H9 (cell line): Measurements from ENCODE around the gene SMC5. TPM values are rescaled to one million over a fixed set of nuclear protein-coding genes. Genes with fewer than 3 reads are reported as not detected.

Experiments
- DNase-seq: peaks from one replicate; pipeline ENCODE4 v3.0.0-alpha.2; 2017
- H2AFZ ChIP-seq: one replicate; pipeline ENCODE4 v1.6.1; 2013; ENCODE audit warnings: mild to moderate bottlenecking, low read length, control low read depth, moderate library complexity
- H2AK5ac ChIP-seq: 2 replicates; pipeline ENCODE4 v1.6.1; 2013; ENCODE audit warnings: low read length, control low read depth, mixed read lengths; ENCODE audit not compliant: insufficient read length
- H2BK120ac ChIP-seq: one replicate; pipeline ENCODE4 v1.6.1; 2013; ENCODE audit warnings: low read depth, mild to moderate bottlenecking, low read length, control low read depth, inconsistent platforms; ENCODE audit not compliant: poor library complexity, severe bottlenecking
- H2BK12ac ChIP-seq: 2 replicates; pipeline ENCODE4 v1.6.1; 2013; ENCODE audit warnings: low read length, control low read depth, mixed read lengths, low read depth; ENCODE audit not compliant: insufficient read length
- H2BK15ac ChIP-seq: 2 replicates; pipeline ENCODE4 v1.6.1; 2013; ENCODE audit warnings: low read depth, low read length, control low read depth
- H2BK20ac ChIP-seq: one replicate; pipeline ENCODE4 v1.6.1; 2013; ENCODE audit warnings: low read depth, mild to moderate bottlenecking, low read length, control low read depth, inconsistent platforms; ENCODE audit not compliant: poor library complexity, severe bottlenecking
- H2BK5ac ChIP-seq: 2 replicates; pipeline ENCODE4 v1.6.1; 2013; ENCODE audit warnings: low read length, control low read depth, mixed read lengths; ENCODE audit not compliant: insufficient read length
- H3K14ac ChIP-seq: 2 replicates; pipeline ENCODE4 v1.6.1; 2013; ENCODE audit warnings: low read length, control low read depth; ENCODE audit not compliant: insufficient read depth
- H3K18ac ChIP-seq: 2 replicates; pipeline ENCODE4 v1.6.1; 2013; ENCODE audit warnings: low read depth, mild to moderate bottlenecking, mixed read lengths, low read length, control low read depth; ENCODE audit not compliant: insufficient read length
- H3K23ac ChIP-seq: 2 replicates; pipeline ENCODE4 v1.6.1; 2013; ENCODE audit warnings: low read length, control low read depth, mixed read lengths, low read depth; ENCODE audit not compliant: insufficient read length
- H3K23me2 ChIP-seq: 2 replicates; pipeline ENCODE4 v1.6.1; 2013; ENCODE audit warnings: low read depth, mild to moderate bottlenecking, mixed read lengths, low read length, control low read depth; ENCODE audit not compliant: insufficient read length, poor library complexity, severe bottlenecking
- H3K27ac ChIP-seq: 2 replicates; pipeline ENCODE4 v1.5.1; 2013; ENCODE audit warnings: low read length, control low read depth, mixed read lengths, low read depth; ENCODE audit not compliant: insufficient read length
- H3K27me3 ChIP-seq: 2 replicates; pipeline ENCODE4 v1.6.1; 2013; ENCODE audit warnings: low read length, control low read depth, inconsistent platforms; ENCODE audit not compliant: insufficient read depth
- H3K4ac ChIP-seq: 2 replicates; pipeline ENCODE4 v1.6.1; 2013; ENCODE audit warnings: low read depth, mild to moderate bottlenecking, control low read depth, inconsistent platforms, low read length, moderate library complexity
- H3K4me1 ChIP-seq: 2 replicates; pipeline ENCODE4 v1.6.1; 2013; ENCODE audit warnings: low read length, control low read depth, inconsistent platforms; ENCODE audit not compliant: insufficient read depth
- H3K4me2 ChIP-seq: 2 replicates; pipeline ENCODE4 v1.6.1; 2013; ENCODE audit warnings: low read length, control low read depth, mixed read lengths; ENCODE audit not compliant: insufficient read length, insufficient read depth
- H3K56ac ChIP-seq: 2 replicates; pipeline ENCODE4 v1.6.1; 2013; ENCODE audit warnings: low read depth, mild to moderate bottlenecking, mixed read lengths, low read length, control low read depth; ENCODE audit not compliant: insufficient read length
- H3K79me1 ChIP-seq: 2 replicates; pipeline ENCODE4 v1.6.1; 2013; ENCODE audit warnings: low read depth, mild to moderate bottlenecking, moderate library complexity, low read length, control low read depth, inconsistent platforms; ENCODE audit not compliant: insufficient read depth, poor library complexity, severe bottlenecking
- H3K79me2 ChIP-seq: 2 replicates; pipeline ENCODE4 v1.6.1; 2013; ENCODE audit warnings: low read length, control low read depth, inconsistent platforms; ENCODE audit not compliant: insufficient read depth
- H3K9ac ChIP-seq: 2 replicates; pipeline ENCODE4 v1.6.1; 2013; ENCODE audit warnings: low read length, control low read depth, mixed read lengths; ENCODE audit not compliant: insufficient read length; ENCODE audit errors: extremely low read depth
- H3K9me3 ChIP-seq: one replicate; pipeline ENCODE4 v1.6.1; 2013; ENCODE audit warnings: low read depth, low read length, inconsistent platforms; ENCODE audit not compliant: control insufficient read depth
- H3T11ph ChIP-seq: one replicate; pipeline ENCODE4 v1.6.1; 2013; ENCODE audit warnings: mild to moderate bottlenecking, low read length, control low read depth, inconsistent platforms
- H4K20me1 ChIP-seq: one replicate; pipeline ENCODE4 v1.6.1; 2013; ENCODE audit not compliant: control insufficient read depth, insufficient read length, insufficient read depth
- H4K5ac ChIP-seq: 2 replicates; pipeline ENCODE4 v1.6.1; 2013; ENCODE audit warnings: low read depth, mild to moderate bottlenecking, mixed read lengths, low read length, control low read depth; ENCODE audit not compliant: insufficient read length
- H4K8ac ChIP-seq: replicated peaks from 2 replicates; pipeline ENCODE4 v1.6.1; 2013; ENCODE audit warnings: low read length, control low read depth, mixed read lengths, low read depth; ENCODE audit not compliant: insufficient read length
- H4K91ac ChIP-seq: 2 replicates; pipeline ENCODE4 v1.6.1; 2013; ENCODE audit warnings: low read depth, mild to moderate bottlenecking, moderate library complexity, mixed read lengths, low read length, control low read depth; ENCODE audit not compliant: insufficient read length
- H3K27ac Mint-ChIP-seq, 3 experiments: 2 replicates in 2 of 3; 3 replicates in 1 of 3; pipeline ENCODE4 v1.8.0; 2020 to 2021; ENCODE audit warnings: mixed read lengths in 3 of 3, mild to moderate bottlenecking in 1 of 3, moderate library complexity in 1 of 3
- H3K27me3 Mint-ChIP-seq: 2 replicates; pipeline ENCODE4 v1.8.0; 2021; ENCODE audit warnings: low read depth, mild to moderate bottlenecking, moderate library complexity, mixed read lengths
- H3K36me3 Mint-ChIP-seq, 3 experiments: 2 replicates in 2 of 3; 3 replicates in 1 of 3; pipeline ENCODE4 v1.8.0; 2020 to 2021; ENCODE audit warnings: low read depth in 3 of 3, mixed read lengths in 3 of 3; ENCODE audit not compliant: insufficient read depth in 1 of 3
- H3K4me1 Mint-ChIP-seq, 2 experiments: 2 replicates each; pipeline ENCODE4 v1.8.0; 2020; ENCODE audit warnings: mixed read lengths in 2 of 2
- H3K4me3 Mint-ChIP-seq, 2 experiments: 2 replicates in 1 of 2; 3 replicates in 1 of 2; pipeline ENCODE4 v1.8.0; 2020 to 2021; ENCODE audit warnings: mild to moderate bottlenecking in 2 of 2, mixed read lengths in 2 of 2, moderate library complexity in 1 of 2
- H3K9me3 Mint-ChIP-seq, 2 experiments: 2 replicates in 1 of 2; 3 replicates in 1 of 2; pipeline ENCODE4 v1.8.0; 2020; ENCODE audit warnings: mild to moderate bottlenecking in 2 of 2, mixed read lengths in 2 of 2, moderate library complexity in 1 of 2
- WGBS: extraction: QIAGEN DNeasy Blood & Tissue Kit; methylation state at CpG from one replicate; pipeline ENCODE4 v1.1.7; 2013; ENCODE audit warnings: missing lambda C conversion rate, low lambda C conversion rate, mixed read lengths; ENCODE audit not compliant: insufficient read length; ENCODE audit errors: extremely low coverage; 5-methylcytosine and 5-hydroxymethylcytosine counted together
- total RNA-seq: library from RNA; stranded (reverse); gene quantifications from 2 replicates; pipeline ENCODE4 v1.2.1, GENCODE V29; 2021
- TF ChIP-seq, protein P1 (sequence below): fragments of 200-600 bp; sonication (generic); conservative IDR thresholded peaks from 3 replicates; pipeline ENCODE4 v1.8.0; 2021; ENCODE audit warnings: antibody characterized with exemption, mild to moderate bottlenecking

Gene SMC5
- total RNA-seq, 1 experiment from 2014 or later = 29.6 TPM

DNA sequence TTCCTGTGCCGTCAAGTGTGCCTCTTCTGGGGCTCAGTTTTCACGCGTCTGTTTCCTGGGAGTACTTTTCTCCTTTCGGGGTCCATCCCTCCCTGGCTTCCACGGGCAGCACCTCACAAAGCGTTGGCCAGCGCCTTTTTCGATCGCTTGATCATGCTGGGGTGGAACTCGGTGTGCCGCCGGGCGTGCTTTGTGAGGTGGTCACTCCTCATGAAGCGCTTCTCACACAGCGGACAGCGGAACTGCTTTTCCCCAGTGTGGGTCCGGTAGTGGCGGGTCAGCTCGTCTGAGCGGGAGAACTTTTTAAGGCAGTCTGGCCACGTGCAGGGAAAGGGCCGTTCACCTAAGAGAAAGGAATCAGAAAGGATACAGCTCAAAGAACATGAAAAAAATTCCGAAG lies 128.9 kb downstream of the SMC5 start:
- no peak overlapping the region for H3T11ph ChIP-seq
- no peak overlapping the region for H2BK120ac ChIP-seq
- H2AK5ac ChIP-seq = no peak overlapping the region
- no peaks in the 10 kb centered on the region for H3K27me3 ChIP-seq
- no peak overlapping the region for H4K91ac ChIP-seq
- Mint-ChIP-seq H3K27me3 (no peaks in the 10 kb centered on the region; the same call in none of the 2 replicates), H3K27ac (peak overlapping the region in 1 of 3 experiments; percentile 75; a peak in 1 of 7 replicates), H3K4me1 (peaks cover 5 to 15% of the 10 kb centered on the region in 2 experiments), H3K4me3 (no peak overlapping the region), H3K36me3 (no peaks in the 10 kb centered on the region), H3K9me3 (no peaks in the 10 kb centered on the region)
- H3K9ac ChIP-seq = no peak overlapping the region
- no peak overlapping the region for H2BK12ac ChIP-seq
- H3K79me1 ChIP-seq = no peaks in the 10 kb centered on the region
- H3K4me1 ChIP-seq = no peaks in the 10 kb centered on the region
- no peaks in the 10 kb centered on the region for H4K20me1 ChIP-seq
- no peak overlapping the region for H3K4ac ChIP-seq
- H2BK15ac ChIP-seq = no peak overlapping the region
- no CpG with 5 or more reads among the region's 23 CpGs for WGBS
- no peak overlapping the region for H3K4me2 ChIP-seq
- H3K23ac ChIP-seq = no peak overlapping the region
- no peak overlapping the region for H3K18ac ChIP-seq
- H4K5ac ChIP-seq = no peak overlapping the region
- H4K8ac ChIP-seq = no peak overlapping the region
- H3K27ac ChIP-seq = no peak overlapping the region
- H2BK5ac ChIP-seq = no peak overlapping the region
- TF ChIP-seq, protein P1, sequence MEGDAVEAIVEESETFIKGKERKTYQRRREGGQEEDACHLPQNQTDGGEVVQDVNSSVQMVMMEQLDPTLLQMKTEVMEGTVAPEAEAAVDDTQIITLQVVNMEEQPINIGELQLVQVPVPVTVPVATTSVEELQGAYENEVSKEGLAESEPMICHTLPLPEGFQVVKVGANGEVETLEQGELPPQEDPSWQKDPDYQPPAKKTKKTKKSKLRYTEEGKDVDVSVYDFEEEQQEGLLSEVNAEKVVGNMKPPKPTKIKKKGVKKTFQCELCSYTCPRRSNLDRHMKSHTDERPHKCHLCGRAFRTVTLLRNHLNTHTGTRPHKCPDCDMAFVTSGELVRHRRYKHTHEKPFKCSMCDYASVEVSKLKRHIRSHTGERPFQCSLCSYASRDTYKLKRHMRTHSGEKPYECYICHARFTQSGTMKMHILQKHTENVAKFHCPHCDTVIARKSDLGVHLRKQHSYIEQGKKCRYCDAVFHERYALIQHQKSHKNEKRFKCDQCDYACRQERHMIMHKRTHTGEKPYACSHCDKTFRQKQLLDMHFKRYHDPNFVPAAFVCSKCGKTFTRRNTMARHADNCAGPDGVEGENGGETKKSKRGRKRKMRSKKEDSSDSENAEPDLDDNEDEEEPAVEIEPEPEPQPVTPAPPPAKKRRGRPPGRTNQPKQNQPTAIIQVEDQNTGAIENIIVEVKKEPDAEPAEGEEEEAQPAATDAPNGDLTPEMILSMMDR = no peak
- no peak overlapping the region for H3K14ac ChIP-seq
- no peak for DNase-seq
- H2AFZ ChIP-seq = no peak overlapping the region
- no peak overlapping the region for H2BK20ac ChIP-seq
- H3K9me3 ChIP-seq = no peaks in the 10 kb centered on the region
- no peaks in the 10 kb centered on the region for H3K79me2 ChIP-seq
- no peak overlapping the region for H3K56ac ChIP-seq
- no peaks in the 10 kb centered on the region for H3K23me2 ChIP-seq
